ENCODE data around the gene SECISBP2.

The SECISBP2 gene

GRCh38 chr9:89349607-89350006 is 31.3 kb downstream of the SECISBP2 start:
- no peak for DNase-seq

GRCh38 chr9:89350988-89351557 is 32.8 kb downstream of the SECISBP2 start:
- DNase-seq = no peak

GRCh38 chr9:89351584-89352300 is 33.4 kb downstream of the SECISBP2 start:
- no peak for DNase-seq

GRCh38 chr9:89352451-89352850 is 34.2 kb downstream of the SECISBP2 start:
- no peak for DNase-seq

- DNase-seq = no peak
These were observed 34.8 kb downstream of the SECISBP2 start for GRCh38 chr9:89352874-89353649.

GRCh38 chr9:89353989-89354388 is 35.7 kb downstream of the SECISBP2 start:
- DNase-seq = no peak

- DNase-seq = no peak
These were observed 36.2 kb downstream of the SECISBP2 start for GRCh38 chr9:89354471-89354870.

- DNase-seq = no peak
These were observed 38.5 kb downstream of the SECISBP2 start for GRCh38 chr9:89356782-89357181.

GRCh38 chr9:89357331-89358197 is 39.3 kb downstream of the SECISBP2 start:
- no peak for DNase-seq

GRCh38 chr9:89358376-89358916 is 40.1 kb downstream of the SECISBP2 start:
- DNase-seq = no peak

GRCh38 chr9:89358985-89359384 is 40.7 kb downstream of the SECISBP2 start:
- no peak for DNase-seq

- no peak for DNase-seq
These were observed 41.5 kb downstream of the SECISBP2 start for GRCh38 chr9:89359751-89360261.

GRCh38 chr9:89360465-89360864 is 42.2 kb downstream of the SECISBP2 start:
- no peak for DNase-seq

- DNase-seq = no peak
These were observed 42.7 kb downstream of the SECISBP2 start for GRCh38 chr9:89361031-89361430.

GRCh38 chr9:89361816-89362646 is 43.7 kb downstream of the SECISBP2 start:
- DNase-seq = no peak

- no peak for DNase-seq
These were observed 44.5 kb downstream of the SECISBP2 start for GRCh38 chr9:89362647-89363310.

GRCh38 chr9:89363311-89363670 is 45.0 kb downstream of the SECISBP2 start:
- no peak for DNase-seq

GRCh38 chr9:89363921-89364665 is 45.8 kb downstream of the SECISBP2 start:
- DNase-seq = no peak

GRCh38 chr9:89364666-89365531 is 46.6 kb downstream of the SECISBP2 start:
- no peak for DNase-seq
